GM19467 (cell line): Measurements from ENCODE around the gene TRAF3IP1.

Experiments used
- ATAC-seq: cut with Tn5 transposase; IDR thresholded peaks from one replicate; pipeline ENCODE4 v1.9.1; 2021; ENCODE audit warnings: mild to moderate bottlenecking, moderate library complexity; ENCODE audit not compliant: unreplicated experiment

Gene TRAF3IP1

DNA sequence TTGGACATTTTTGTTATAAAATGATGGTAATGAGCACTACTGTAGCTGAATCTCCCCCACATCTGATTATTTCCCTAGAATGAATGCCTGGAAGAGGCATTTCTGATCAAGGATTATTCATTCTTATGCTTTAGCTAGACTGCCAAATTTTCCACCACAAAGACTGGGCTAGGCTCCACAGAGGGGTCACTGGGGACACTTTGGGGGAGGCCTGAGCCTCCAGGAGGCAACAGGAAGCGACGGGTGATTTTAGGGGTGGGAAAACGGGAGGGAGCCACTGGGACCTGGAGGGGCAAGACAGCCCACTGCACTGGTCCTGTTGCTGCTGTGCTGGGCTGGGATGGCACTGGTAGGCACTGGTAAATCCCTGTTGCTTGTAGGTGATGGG is 104.0 kb downstream of the TRAF3IP1 start:
- ATAC-seq: no peak

DNA sequence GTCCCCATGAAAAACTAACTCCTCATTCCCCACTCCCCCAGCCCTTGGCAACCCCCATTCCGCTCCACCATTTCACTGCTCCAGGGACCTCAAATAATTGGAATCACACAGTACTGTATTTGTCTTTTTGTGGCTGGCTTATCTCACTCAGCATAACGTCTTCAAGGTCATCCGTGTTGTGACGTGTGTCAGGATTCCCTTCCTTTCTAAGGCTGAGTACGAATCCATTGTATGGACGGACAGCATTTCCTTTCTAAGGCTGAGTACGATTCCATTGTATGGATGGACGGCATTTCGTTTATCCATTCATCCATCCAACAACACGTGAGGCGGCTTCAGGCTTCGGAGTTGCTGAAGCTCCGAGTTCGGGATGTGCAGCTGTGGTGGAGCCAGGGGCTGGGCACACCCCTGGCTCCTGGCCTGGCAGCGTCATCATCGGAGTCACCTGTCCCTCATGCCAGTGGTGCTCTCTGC is 105.2 kb downstream of the TRAF3IP1 start:
- ATAC-seq: no peak

DNA sequence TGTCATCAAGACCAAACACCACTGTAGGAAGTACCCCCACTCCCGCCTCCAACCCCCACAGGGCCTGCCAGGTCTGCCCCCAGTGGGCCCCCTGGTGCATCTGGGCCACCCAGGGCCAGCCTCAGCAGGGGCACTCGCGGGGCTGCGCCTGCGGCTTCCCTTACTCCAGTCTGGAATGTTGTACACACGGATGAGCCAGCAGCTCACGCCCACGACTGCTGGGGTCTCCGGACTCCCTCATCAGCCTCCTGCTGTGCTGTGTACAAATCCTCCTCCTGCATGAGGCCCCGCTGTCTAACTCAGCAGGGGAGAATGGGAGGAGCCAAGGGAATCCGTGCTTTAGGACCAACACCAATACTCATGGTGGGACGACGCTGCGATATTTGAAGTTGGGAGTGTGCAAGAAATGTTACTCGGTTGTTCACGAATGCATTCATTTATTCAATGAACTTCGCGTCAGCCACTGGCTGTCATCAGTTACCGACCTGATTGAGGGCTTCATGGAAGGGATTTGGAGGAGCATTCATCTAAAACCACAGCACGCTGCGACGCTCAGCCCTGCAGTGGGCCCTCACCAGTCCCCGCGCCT is 105.8 kb downstream of the TRAF3IP1 start:
- ATAC-seq: peak; percentile 3

DNA sequence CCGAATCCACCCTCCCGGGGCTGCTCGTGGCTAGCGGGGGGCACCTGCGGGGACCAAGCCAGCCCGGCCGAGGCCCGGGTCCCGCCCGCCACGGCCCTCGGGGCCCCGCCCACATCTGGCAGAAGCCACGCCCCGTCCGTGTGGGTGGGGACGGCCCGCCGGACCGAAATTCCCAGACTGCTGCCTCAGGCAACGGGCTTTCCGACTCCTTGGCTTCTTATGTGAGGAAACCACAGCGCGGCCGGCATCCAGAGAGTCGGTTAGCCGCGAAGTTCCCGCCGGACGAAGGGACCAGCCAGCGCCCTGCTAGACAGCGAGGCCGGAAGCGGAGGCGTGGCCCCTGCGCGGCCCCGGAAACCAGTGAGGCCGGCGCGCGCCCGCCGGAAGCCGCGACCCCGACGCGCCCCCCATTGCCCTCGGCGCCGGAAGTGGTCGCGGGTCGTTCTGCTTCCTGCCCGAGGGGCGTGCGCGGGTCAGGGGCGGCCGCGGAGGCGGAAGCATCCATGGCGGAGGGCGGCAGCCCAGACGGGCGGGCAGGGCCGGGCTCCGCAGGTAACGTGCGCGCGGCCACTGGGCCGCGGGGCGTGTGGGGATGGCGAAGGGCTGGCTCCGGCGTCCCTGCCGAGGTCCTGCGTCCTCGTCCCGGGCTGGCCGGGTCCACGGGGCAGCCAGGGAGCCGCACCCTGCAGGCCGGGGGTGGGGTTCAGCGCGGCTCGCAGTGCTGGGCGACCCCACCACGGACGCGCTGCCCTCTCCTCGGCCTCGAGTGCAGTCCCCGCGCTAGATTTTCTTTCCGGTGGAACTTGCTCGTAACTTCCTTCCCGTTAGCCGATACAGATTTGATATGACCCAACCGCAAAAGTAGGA is 106.5 kb downstream of the TRAF3IP1 start, which contains the start of gene ASB1:
Gene ASB1 (plus strand): TSS at position 360 of the 867 bp plus-strand sequence. CDS start 144 bp downstream, at position 504.
- ATAC-seq: peak; percentile 83

DNA sequence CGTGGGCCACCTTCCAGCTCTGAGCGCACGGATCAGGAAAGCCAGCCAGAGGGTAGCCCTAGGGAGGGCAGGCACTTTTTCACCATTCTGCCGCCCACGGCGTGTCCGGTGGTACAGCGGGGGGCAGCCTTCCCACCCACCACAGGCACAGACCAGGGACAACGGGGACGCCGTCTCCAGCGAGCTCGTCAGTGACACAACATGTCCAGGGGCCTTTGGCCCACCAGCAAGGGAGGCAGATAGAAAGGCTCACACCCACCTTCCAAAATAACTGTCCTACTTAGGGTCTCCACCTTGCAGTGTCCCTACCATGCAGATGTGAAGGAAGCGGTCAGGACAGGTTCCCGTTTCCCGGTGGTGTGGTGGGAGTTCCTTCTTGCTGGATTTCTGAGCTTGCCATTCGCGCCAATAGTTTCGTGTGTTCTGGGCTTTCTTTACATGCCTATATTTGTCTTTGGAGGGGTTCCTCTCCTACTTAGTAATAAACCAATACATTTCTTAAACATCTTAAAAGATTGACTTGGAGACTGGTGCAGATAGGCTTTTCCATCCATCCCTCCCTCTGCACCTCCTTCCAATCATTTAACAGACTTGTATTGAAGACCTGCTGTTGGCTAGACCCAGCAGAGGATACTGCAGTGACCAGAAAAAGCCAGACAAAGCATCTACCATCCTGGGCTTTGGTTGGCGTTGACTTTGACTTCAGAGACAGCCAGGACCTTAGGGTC is 107.3 kb downstream of the TRAF3IP1 start:
- ATAC-seq: peak; percentile 12

DNA sequence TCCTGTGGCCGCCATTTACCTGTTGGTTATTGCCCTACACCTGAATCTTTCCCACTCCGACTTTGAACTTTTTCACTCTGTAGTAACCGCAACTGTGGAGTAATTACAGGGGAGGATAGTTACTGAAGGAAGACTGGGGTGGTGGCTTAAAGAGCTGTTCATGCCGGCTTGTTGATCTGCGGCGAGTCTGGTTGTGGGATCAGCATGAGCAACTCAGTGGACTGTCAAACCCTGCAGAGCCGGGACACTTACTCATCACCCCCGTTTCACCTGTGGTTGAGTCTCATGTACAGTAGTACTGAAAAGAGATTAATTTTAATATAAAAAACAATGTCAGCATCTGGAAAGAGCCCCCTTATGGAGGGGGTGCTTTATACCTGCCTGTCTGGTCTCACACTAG is 108.5 kb downstream of the TRAF3IP1 start:
- ATAC-seq: no peak

DNA sequence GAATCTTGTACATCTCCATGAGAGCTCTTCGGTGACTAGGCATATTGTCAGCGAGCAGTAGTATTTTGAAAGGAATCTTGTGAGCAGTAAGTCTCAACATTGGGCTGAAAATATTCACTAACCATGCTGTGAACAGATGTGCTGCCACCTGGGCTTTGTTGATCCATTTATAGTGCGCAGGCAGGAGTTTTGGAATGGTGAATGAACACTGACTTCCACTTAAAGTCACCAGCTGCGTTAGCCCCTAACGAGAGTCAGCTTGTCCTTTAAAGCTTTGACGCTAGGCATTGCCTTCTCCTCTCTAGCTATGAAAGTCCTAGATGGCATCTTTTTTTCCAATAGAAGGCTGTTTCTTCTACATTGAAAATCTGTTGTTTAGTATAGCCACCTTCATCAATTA is 110.5 kb downstream of the TRAF3IP1 start:
- no peak for ATAC-seq

DNA sequence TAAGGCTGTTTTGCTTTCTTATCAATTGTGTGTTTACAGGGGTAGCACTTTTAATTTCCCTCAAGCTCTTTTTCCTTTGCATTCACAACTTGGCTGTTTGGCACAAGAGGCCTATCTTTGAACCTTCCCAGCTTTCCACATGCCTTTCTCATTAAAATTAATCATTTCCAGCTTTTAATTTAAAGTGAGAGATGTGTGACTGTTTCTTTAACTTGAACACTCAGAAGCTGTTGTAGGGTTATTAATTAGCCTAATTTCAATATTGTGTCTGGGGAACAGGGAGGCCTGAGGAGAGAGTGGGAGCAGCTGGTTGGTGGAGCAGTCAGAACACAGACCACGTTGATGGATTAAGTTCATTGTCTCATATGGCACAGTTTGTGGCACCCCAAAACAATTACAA is 111.1 kb downstream of the TRAF3IP1 start:
- ATAC-seq: no peak

DNA sequence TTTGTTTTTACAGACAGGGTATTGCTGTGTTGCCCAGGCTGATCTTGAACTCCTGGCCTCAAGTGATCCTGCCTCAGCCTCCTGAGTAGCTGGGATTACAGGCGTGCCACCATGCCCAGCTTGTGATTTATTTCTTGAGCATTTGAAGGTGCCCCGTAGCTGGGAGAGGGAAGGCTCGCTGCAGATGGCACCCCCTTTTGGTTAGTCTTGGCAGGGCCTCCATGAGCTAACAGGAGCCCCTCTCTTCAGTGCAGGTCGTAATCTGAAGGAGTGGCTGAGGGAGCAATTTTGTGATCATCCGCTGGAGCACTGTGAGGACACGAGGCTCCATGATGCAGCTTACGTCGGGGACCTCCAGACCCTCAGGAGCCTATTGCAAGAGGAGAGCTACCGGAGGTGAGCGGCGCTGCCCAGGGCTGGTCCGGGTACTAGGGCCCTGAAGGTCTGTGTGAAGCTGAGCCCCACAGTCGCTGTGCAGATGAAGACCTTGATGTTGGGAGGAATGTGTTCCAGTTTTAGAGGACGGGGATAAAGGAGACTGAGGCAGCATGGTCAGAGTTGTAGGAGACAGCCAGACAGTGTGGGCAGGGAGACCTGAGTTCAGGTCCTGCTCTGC is 113.1 kb downstream of the TRAF3IP1 start:
- no peak for ATAC-seq

DNA sequence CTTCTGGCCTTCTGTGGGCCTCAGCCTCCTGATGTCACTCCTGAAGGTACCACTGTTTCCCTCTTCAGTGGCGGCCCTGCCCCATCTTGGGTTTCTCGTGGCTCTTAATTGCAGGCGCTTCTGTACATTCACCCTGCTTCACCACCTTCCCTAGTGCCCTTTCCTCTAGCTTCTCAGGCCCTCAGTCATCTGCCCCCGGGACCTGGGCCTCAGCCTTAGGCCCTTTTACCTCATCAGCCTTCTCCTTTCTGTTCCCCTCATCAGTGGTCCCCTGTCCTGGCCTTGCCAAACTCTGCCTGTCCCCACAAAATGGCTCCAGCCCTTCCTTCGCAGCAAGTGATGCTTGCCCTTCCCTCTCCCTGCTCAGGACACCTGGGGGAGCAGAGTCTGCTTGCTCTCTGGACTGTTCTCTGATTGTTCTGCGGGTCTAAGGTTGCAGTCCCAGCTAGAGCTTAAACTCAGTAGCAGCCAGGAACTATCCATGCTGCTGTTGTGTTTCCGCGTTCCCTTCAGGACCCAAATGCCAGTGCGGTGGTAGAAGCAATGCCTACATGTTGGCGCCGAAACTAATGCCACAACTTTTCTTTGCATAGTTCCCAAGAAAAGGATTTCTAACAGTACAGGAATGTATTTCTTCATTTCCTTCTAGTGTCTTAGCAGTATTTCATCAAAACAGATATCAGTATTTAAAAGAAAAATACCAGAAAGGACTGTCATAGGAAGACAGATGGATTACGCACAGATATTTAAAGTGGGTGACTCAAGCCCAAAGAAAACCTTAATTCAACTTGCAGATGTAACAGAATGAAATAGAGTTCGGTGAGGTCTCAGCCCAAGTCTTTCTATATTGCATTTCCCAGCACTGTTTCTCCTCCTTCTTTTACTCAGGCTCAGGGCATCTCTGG is 113.9 kb downstream of the TRAF3IP1 start:
- no peak for ATAC-seq

DNA sequence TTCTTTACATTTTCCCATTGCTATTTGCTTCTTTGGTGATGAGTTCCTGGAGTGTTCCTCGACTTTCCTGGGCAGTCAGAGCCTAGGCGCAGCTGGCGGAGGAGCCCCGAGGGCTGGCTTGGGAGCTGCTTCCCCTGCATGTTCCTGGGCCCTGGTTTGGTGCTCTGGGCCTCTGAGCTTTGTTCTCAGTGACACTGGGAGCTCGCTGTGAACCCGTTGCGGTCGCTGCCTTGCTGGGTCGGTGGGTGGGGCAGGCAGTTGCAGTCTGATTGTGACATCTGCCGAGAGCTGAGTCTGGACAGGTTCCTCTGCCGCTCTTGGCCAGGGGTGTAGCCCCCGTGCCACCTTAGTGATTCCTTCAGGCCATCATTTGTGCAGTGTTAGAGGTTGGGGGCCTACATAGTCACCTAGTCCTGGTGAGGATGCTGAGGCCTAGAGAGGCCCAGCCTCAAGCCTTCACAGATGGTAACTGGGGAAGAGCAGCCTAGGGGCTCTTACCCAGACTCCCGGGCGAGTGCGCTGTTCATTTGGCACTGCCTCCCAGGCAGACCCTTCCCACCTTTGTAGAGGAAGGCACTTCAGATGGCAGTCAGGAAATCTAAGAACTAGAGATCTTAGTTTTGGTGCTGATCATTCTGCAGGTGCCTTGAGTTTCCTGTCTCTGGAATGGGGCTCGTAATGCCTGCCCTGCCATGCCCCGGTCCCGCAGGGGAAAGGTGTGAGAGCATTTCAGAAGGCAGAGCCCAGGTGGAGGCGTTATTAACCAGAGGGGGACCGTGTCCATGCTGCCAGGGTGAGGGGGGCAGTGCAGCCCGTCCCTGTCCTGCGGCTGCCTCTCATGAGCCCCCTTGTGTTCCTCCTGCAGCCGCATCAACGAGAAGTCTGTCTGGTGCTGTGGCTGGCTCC is 114.8 kb downstream of the TRAF3IP1 start:
- ATAC-seq: no peak

DNA sequence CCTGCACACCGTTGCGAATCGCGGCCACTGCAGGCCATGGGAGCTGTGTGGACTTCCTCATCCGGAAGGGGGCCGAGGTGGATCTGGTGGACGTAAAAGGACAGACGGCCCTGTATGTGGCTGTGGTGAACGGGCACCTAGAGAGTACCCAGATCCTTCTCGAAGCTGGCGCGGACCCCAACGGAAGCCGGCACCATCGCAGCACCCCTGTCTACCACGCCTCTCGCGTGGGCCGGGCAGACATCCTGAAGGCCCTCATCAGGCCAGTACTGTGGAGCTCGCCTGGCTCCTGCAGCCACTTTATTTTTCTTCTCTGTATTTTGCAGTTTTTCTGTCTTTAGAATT is 115.4 kb downstream of the TRAF3IP1 start:
- ATAC-seq: no peak

DNA sequence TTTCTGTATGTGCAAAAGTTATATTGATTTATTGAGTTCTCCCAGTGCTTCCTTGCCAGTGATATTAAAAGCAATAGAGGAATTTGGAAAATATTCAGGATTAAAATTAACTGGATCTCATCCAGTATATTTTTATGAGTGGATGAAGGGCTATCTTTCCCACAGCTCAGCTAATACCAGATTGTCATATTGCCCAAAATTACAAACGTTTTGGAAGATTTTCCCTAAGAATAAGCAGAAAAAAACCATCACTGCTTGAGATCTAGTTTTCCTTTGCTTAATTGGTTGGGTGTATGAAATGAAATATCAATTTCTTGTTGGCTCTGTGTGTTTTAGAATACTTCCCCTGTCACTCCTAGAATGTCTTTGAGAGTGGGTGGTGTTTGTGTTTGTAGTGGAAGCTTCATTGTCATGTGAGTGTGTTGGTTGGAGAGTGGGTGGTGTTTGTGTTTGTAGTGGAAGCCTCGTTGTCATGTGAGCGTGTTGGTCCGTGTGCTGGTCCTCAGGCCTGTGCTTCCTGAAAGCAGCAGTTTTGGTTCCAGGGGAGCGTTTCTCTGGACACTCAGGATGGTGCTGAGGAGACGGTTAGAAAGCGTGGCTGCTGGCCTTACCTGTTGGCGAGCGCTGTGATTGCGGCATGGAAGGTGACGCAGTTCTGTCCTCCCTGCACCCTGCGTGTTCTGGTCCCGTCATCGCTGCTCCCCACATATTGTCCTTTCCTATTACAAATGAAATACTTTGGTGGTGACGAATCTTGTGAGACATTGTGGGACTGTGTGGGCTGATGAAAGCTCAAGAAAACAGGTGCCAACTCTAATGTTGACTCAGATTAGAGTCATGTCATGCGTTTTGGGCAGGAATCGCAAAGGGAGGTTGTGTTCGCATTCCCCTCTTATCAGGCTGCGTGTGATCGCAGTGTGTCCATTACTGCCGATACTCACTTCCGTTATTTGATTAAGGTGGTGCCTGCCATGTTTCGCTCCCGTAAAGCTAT is 118.8 kb downstream of the TRAF3IP1 start:
- ATAC-seq: no peak

DNA sequence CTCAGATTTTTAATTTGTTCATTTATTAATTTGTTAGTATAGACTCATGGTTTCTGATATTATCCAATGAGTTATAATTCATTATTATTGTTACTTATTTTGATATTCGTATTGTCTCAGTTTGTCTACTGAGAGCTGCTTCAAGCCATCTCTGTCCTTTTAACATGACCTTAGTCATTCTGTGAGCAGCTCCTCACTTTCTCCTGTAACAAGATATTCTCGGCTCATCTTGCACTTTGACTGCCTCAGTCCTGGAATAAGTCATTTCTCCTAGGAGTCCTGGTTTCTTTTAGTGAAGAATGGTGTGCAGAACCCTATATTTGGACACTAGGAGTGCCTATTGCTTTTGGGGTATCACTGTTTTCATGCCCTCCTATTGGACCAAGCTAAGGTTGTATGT is 119.6 kb downstream of the TRAF3IP1 start:
- ATAC-seq: no peak

DNA sequence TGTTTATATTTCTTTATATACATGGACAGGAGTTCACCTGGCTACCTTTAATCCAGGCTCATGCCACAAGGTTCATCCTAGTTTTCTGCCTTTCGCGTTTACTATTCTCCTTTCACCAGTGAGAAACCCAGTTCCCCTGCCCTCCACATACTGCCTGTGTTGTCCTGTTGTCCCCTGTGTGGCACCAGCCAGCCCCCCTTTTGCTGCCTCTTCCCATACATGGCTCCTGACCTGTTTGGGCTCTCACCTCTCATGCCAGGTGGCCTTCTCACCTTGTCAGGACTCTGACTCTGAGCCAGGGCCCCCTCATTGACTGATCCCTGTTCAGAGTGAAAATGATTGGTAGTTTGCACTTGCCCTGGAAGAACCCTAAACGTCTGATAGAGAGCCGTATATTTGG is 120.0 kb downstream of the TRAF3IP1 start:
- ATAC-seq: no peak

DNA sequence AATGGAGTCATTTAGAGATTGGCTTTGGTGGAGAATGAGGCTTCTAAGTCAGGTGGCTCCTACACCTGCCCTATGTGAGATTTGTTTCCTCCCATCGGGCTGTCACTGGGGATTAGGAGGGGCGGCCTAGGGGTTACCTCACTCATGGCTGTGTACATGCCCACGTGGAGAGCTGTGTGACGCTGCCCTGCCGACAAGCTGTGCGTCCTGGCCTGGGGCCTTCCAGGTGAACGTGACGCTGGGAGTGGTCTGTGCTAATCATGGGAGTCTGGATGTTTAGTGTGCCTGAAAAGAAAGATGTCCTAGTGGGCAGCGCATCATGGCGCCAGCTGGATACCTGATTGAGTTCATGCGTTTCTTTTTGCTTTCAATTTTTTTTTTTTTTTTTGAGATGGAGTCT is 120.4 kb downstream of the TRAF3IP1 start:
- no peak for ATAC-seq

DNA sequence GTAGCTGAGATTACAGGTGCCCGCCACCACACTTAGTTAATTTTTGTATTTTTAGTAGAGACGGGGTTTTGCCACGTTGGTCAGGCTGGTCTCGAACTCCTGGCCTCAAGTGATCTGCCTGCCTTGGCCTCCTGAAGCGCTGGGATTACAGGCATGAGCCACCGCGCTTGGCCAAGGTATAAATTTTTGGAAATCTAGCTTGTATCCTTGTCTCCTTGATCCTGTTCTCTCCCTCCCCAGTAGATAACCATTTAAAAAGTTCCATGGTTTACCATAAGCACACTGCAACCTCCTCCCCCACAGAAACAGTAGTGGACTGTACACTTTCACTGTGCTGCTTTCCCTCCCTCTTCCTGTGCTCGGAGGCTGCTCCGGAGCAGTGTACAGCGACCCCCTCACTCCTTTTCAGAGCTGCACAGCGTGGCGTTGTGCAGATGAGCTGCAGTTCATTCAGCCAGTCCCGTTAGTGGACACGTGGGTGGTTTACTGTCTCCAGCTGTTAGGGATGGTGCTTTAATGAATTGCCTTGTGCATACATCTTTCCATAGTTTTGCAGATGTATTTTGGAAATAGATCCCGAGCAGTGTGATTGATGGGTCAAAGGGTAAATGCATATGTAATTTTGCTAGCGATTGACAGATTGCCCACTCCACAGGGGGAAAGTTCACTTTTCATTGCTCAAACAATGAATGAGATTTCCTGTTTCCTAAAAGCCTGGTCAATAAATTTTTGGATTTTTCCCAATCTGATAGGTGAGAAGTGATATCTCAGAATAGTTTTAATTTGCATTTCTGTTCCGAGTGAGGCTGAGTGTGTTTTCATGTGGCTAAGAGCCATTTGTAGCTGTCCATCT is 121.2 kb downstream of the TRAF3IP1 start:
- ATAC-seq: no peak
